ENCODE measurements around the gene GAPDHS. TPM values are rescaled to one million over a fixed set of nuclear protein-coding genes. Genes with fewer than 3 reads are reported as not detected.

The GAPDHS gene
- total RNA-seq, 1 experiment from 2014 or later: not detected

GRCh38 chr19:35566738-35567137 lies 33.5 kb downstream of the GAPDHS start:
- intact Hi-C loops (cut with micrococcal nuclease; ENCODE audit: unreplicated experiment): no loop called here
- BruUV-seq (replicated peaks): no TSS peak
- no peak for DNase-seq
- no peaks in the 10 kb centered on the region for H3K4me1 Mint-ChIP-seq (ENCODE audit: low read depth, unreplicated experiment)
- no peak overlapping the region for H3K4me3 Mint-ChIP-seq (ENCODE audit: low read depth, unreplicated experiment)
- TF ChIP-seq, protein P1, sequence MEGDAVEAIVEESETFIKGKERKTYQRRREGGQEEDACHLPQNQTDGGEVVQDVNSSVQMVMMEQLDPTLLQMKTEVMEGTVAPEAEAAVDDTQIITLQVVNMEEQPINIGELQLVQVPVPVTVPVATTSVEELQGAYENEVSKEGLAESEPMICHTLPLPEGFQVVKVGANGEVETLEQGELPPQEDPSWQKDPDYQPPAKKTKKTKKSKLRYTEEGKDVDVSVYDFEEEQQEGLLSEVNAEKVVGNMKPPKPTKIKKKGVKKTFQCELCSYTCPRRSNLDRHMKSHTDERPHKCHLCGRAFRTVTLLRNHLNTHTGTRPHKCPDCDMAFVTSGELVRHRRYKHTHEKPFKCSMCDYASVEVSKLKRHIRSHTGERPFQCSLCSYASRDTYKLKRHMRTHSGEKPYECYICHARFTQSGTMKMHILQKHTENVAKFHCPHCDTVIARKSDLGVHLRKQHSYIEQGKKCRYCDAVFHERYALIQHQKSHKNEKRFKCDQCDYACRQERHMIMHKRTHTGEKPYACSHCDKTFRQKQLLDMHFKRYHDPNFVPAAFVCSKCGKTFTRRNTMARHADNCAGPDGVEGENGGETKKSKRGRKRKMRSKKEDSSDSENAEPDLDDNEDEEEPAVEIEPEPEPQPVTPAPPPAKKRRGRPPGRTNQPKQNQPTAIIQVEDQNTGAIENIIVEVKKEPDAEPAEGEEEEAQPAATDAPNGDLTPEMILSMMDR (IDR thresholded peaks at IDR 0.05; ENCODE audit: unreplicated experiment): no peak
- peaks cover 88% of the 10 kb centered on the region for H3K27me3 Mint-ChIP-seq (ENCODE audit: unreplicated experiment)
- CTCF ChIA-PET: interaction anchor here (1.2 kb wide), 1 partner anchor 57 kb away, joined by 4 read pairs; no protein-coding TSS in a partner anchor
- H3K9me3 Mint-ChIP-seq (ENCODE audit: low read depth, unreplicated experiment): no peaks in the 10 kb centered on the region
- H3K36me3 Mint-ChIP-seq (ENCODE audit: insufficient read depth, unreplicated experiment): no peaks in the 10 kb centered on the region
- no peak overlapping the region for H3K27ac Mint-ChIP-seq (ENCODE audit: unreplicated experiment)

GRCh38 chr19:35569281-35569781 lies 36.1 kb downstream of the GAPDHS start:
- Mint-ChIP-seq H3K36me3 (ENCODE audit: insufficient read depth, unreplicated experiment) (no peaks in the 10 kb centered on the region), H3K27ac (ENCODE audit: unreplicated experiment) (no peak overlapping the region), H3K4me1 (ENCODE audit: low read depth, unreplicated experiment) (no peaks in the 10 kb centered on the region), H3K4me3 (ENCODE audit: low read depth, unreplicated experiment) (no peak overlapping the region), H3K27me3 (ENCODE audit: unreplicated experiment) (peaks cover 92% of the 10 kb centered on the region), H3K9me3 (ENCODE audit: low read depth, unreplicated experiment) (no peaks in the 10 kb centered on the region)
- TF ChIP-seq, protein P1 (IDR thresholded peaks at IDR 0.05; ENCODE audit: unreplicated experiment): no peak
- CTCF ChIA-PET: no interaction called here
- no peak for DNase-seq
- no TSS peak for BruUV-seq (replicated peaks)
- intact Hi-C loops (cut with micrococcal nuclease; ENCODE audit: unreplicated experiment): no loop called here

DNA sequence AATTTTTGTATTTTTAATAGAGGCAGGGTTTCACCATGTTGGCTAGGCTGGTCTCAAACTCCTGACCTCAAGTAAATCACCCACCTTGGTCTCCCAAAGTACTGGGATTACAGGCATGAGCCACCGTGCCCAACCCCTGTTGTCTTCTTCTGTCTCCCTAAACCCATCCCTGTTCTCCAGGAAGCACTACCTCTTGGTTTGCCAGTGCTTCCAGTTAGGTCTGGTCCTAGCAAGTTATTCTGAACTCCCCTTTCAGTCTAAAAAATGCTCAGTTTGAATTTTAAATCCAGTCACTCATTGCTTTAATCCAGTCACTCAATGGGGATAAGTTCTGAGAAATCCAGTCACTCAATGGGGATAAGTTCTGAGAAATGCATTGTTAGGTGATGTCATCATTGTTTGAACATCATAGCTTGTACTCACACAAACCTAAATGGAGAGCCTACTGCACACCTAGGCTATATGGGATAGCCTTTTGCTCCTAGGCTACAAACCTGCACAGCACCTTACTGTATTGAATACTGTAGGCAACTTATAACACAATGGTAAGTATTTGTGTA lies 38.2 kb downstream of the GAPDHS start:
- Mint-ChIP-seq H3K27ac (ENCODE audit: unreplicated experiment) (no peak overlapping the region), H3K4me1 (ENCODE audit: low read depth, unreplicated experiment) (no peaks in the 10 kb centered on the region), H3K4me3 (ENCODE audit: low read depth, unreplicated experiment) (no peak overlapping the region), H3K27me3 (ENCODE audit: unreplicated experiment) (peaks cover 85% of the 10 kb centered on the region), H3K36me3 (ENCODE audit: insufficient read depth, unreplicated experiment) (no peaks in the 10 kb centered on the region), H3K9me3 (ENCODE audit: low read depth, unreplicated experiment) (peaks cover 8% of the 10 kb centered on the region)
- intact Hi-C loops (cut with micrococcal nuclease; ENCODE audit: unreplicated experiment): no loop called here
- CTCF ChIA-PET: interaction anchor here (0.6 kb wide), 1 partner anchor 10 kb away, joined by 3 read pairs; no protein-coding TSS in a partner anchor
- DNase-seq: no peak
- TF ChIP-seq, protein P1 (IDR thresholded peaks at IDR 0.05; ENCODE audit: unreplicated experiment): no peak
- BruUV-seq (replicated peaks): no TSS peak

DNA sequence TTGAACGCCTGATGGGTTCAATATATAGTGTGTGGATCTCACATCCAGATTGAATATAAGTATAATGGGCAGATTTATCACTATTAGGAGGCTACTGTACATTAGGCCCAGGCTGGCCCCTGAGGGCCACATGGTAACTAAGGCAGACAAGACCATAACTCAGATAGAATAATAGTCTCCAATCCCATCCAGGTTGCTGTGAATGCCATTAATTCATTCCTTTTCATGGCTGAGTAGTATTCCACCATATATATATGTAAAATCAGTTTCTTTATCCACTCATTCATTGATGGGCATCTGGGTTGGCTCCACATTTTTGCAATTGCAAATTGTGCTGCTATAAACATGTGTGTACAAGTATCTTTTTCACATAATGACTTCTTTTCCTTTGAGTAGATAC lies 44.7 kb downstream of the GAPDHS start:
- CTCF ChIA-PET: no interaction called here
- peaks cover 34% of the 10 kb centered on the region for H3K27me3 Mint-ChIP-seq (ENCODE audit: unreplicated experiment)
- BruUV-seq (replicated peaks): no TSS peak
- intact Hi-C loops (cut with micrococcal nuclease; ENCODE audit: unreplicated experiment): no loop called here
- no peak overlapping the region for H3K27ac Mint-ChIP-seq (ENCODE audit: unreplicated experiment)
- H3K4me1 Mint-ChIP-seq (ENCODE audit: low read depth, unreplicated experiment): no peaks in the 10 kb centered on the region
- no peak for DNase-seq
- peaks cover 13% of the 10 kb centered on the region for H3K9me3 Mint-ChIP-seq (ENCODE audit: low read depth, unreplicated experiment)
- no peak overlapping the region for H3K4me3 Mint-ChIP-seq (ENCODE audit: low read depth, unreplicated experiment)
- H3K36me3 Mint-ChIP-seq (ENCODE audit: insufficient read depth, unreplicated experiment): no peaks in the 10 kb centered on the region
- TF ChIP-seq, protein P1 (IDR thresholded peaks at IDR 0.05; ENCODE audit: unreplicated experiment): no peak

Data from Calu3 (cell line).